ENCODE results near the gene CEP89.

The CEP89 gene

DNA sequence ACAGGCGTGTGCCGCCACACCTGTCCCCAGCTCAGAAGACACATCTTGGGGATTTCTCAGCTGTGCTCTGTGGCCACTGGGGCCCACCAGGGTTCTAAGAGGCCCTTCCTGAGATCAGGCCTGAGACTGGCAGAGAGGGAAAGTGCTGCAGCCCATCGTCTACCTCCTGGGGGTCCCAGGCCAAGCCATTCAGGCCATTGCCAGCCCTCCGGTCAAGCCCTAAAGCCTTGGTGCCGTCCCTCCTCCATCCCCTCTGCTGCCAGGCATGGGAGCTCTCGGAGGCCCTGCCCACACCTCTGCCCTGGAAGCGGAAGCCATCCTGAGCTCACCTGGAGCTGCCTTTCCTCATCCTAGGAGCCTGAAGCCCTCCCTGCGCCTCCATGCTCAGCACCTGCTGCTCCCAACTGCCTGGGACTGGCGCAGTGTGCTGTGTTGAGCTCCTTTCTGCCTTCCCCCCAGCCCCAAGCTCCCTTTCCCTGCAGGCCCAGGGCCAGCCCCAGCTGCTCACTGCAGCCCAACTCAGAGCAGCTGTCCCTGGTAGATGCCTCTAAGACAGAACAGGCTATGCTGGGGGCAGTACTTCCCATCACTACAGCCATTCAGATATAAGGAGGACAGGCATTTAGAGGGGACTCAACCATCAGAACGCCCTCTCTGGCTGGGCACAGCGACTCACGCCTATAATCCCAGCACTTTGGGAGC lies 105.0 kb downstream of the CEP89 start:
- Histone ChIP-seq H3K27ac (ENCODE audit: low read depth, low read length) (no peak overlapping the region), H3K27me3 (ENCODE audit: control insufficient read depth in 1 of 2, insufficient read depth in 2 of 2, low read length in 2 of 2) (no peaks in the 10 kb centered on the region), H3K4me3 (ENCODE audit: low read depth in 1 of 2, low read length in 2 of 2) (no peak overlapping the region), H3K9me3 (ENCODE audit: low read length) (no peaks in the 10 kb centered on the region), H3K9ac (ENCODE audit: low read length) (no peak overlapping the region), H3K4me1 (ENCODE audit: insufficient read depth, low read length) (no peaks in the 10 kb centered on the region), H3K36me3 (ENCODE audit: insufficient read depth, low read length) (no peaks in the 10 kb centered on the region)

DNA sequence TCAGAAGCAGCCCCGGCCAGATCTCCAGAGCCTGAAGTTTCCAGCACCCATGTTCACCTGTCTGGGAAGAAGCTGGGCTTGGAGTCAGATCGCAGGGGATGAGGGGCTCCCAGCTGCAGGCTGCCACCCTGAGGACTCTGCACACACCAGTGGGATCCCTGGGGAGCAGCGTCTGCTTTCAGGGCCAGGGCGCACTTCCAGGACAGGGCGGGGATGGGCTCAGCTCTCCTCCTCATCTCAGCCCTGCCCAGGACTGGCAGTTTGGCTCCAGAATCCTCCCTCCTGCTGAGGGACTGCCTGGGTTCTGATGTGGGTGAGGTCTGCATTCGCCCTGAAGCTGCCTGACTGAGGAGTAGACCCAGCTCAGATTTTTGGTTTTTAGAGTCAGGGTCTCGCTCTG lies 105.7 kb downstream of the CEP89 start:
- Histone ChIP-seq H3K9ac (ENCODE audit: low read length) (no peak overlapping the region), H3K4me1 (ENCODE audit: insufficient read depth, low read length) (no peaks in the 10 kb centered on the region), H3K9me3 (ENCODE audit: low read length) (no peaks in the 10 kb centered on the region), H3K27me3 (ENCODE audit: control insufficient read depth in 1 of 2, insufficient read depth in 2 of 2, low read length in 2 of 2) (no peaks in the 10 kb centered on the region), H3K36me3 (ENCODE audit: insufficient read depth, low read length) (no peaks in the 10 kb centered on the region), H3K27ac (ENCODE audit: low read depth, low read length) (no peak overlapping the region), H3K4me3 (ENCODE audit: low read depth in 1 of 2, low read length in 2 of 2) (no peak overlapping the region)

DNA sequence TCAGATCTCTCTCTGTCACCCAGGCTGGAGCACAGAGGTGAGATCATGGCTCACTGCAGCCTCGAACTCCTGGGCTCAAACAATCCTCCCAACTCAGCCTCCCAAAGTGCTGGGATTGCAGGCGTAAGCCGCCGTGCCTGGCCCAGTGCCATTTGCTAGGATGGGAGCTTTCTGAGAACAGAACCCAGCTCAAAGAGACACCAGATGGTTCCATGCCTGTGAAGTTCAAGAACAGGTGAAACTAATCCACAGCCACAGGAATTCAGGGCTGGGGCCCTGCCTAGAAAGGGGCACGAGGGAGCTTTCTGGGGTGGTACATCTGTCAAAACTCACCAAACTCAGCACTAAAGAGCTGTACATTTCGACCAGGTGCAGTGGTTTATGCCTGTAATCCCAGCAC lies 106.4 kb downstream of the CEP89 start:
- no peak overlapping the region for H3K4me3 ChIP-seq (ENCODE audit: low read depth in 1 of 2, low read length in 2 of 2)
- no peaks in the 10 kb centered on the region for H3K27me3 ChIP-seq (ENCODE audit: control insufficient read depth in 1 of 2, insufficient read depth in 2 of 2, low read length in 2 of 2)
- no peak overlapping the region for H3K27ac ChIP-seq (ENCODE audit: low read depth, low read length)
- H3K9me3 ChIP-seq (ENCODE audit: low read length) = no peaks in the 10 kb centered on the region
- H3K9ac ChIP-seq (ENCODE audit: low read length) = no peak overlapping the region
- no peaks in the 10 kb centered on the region for H3K36me3 ChIP-seq (ENCODE audit: insufficient read depth, low read length)
- H3K4me1 ChIP-seq (ENCODE audit: insufficient read depth, low read length) = no peaks in the 10 kb centered on the region

DNA sequence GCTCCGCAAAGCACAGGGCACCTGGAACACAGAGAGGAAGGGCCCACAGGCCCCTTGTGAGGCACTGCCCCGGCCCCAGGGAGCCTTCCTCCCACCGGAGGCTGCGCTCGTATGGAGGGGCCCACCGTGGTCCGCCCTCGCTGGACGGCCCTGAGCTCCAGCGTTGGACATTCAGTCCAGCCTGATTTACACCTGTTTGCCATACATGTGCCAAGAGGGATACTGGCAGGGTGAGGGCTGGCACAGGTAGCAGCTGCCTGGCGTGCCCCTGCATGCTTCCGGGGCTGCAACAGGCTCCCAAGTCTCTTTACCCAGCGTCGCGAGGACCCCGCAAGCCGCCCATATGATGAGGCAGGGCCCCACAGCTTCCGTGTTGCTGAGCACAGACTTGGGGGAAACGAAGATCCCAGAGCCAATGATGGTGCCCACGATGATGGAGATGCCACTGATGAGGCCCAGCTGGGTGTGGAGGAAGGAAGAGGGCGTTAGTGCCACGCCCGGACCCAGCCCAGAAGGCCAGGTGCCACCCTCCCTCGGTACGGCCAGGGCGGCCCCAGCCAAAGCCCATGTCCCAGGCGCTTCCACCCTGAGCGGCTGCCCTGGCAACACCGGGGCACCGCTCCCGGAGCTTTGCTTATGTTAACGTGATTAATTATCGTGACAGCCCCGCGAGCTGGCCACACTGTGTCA lies 107.3 kb downstream of the CEP89 start:
- H3K4me1 ChIP-seq (ENCODE audit: insufficient read depth, low read length) = no peaks in the 10 kb centered on the region
- H3K36me3 ChIP-seq (ENCODE audit: insufficient read depth, low read length) = no peaks in the 10 kb centered on the region
- no peaks in the 10 kb centered on the region for H3K27me3 ChIP-seq (ENCODE audit: control insufficient read depth in 1 of 2, insufficient read depth in 2 of 2, low read length in 2 of 2)
- H3K9me3 ChIP-seq (ENCODE audit: low read length) = no peaks in the 10 kb centered on the region
- H3K4me3 ChIP-seq (ENCODE audit: low read depth in 1 of 2, low read length in 2 of 2) = no peak overlapping the region
- no peak overlapping the region for H3K27ac ChIP-seq (ENCODE audit: low read depth, low read length)
- no peak overlapping the region for H3K9ac ChIP-seq (ENCODE audit: low read length)

DNA sequence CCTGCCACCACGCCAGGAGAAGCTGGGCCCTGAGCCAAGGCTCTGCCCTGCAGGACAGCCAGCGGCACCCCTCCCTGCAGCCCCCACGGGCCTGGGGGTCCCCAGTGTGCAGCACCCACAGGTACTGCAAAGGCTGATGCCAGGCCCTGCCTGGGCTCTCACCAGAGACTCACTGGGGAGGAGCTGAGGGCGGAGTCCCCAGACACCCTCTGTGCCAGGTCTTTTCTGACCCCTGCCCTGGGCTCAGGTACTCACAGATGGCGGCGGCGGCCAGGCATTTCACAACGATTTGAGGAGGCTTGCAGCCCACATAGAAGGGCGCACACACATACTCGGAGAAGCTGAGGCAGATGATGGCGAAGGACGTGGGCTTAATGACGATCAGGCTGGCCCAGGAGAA lies 107.9 kb downstream of the CEP89 start:
- H3K4me1 ChIP-seq (ENCODE audit: insufficient read depth, low read length) = no peaks in the 10 kb centered on the region
- no peak overlapping the region for H3K27ac ChIP-seq (ENCODE audit: low read depth, low read length)
- no peaks in the 10 kb centered on the region for H3K36me3 ChIP-seq (ENCODE audit: insufficient read depth, low read length)
- H3K9ac ChIP-seq (ENCODE audit: low read length) = no peak overlapping the region
- no peaks in the 10 kb centered on the region for H3K9me3 ChIP-seq (ENCODE audit: low read length)
- H3K4me3 ChIP-seq (ENCODE audit: low read depth in 1 of 2, low read length in 2 of 2) = no peak overlapping the region
- H3K27me3 ChIP-seq (ENCODE audit: control insufficient read depth in 1 of 2, insufficient read depth in 2 of 2, low read length in 2 of 2) = no peaks in the 10 kb centered on the region

DNA sequence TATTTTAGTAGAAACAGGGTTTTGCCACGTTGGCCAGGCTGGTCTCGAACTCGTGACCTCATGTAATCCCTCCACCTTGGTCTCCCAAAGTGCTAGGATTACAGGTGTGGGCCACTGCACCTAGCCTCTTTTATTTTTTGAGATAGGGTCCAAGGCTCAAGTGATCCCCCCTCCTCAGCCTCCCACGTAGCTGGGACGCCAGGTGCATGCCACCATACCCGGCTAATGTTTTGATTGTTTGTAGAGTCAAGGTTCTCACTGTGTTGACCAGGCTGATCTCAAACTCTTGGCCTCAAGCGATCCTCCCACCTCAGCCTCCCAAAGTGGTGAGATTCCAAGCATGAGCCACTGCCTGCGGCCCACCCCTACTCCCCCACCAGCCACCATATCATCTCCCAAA lies 108.5 kb downstream of the CEP89 start:
- no peak overlapping the region for H3K9ac ChIP-seq (ENCODE audit: low read length)
- no peak overlapping the region for H3K27ac ChIP-seq (ENCODE audit: low read depth, low read length)
- H3K27me3 ChIP-seq (ENCODE audit: control insufficient read depth in 1 of 2, insufficient read depth in 2 of 2, low read length in 2 of 2) = no peaks in the 10 kb centered on the region
- no peaks in the 10 kb centered on the region for H3K4me1 ChIP-seq (ENCODE audit: insufficient read depth, low read length)
- no peak overlapping the region for H3K4me3 ChIP-seq (ENCODE audit: low read depth in 1 of 2, low read length in 2 of 2)
- H3K36me3 ChIP-seq (ENCODE audit: insufficient read depth, low read length) = no peaks in the 10 kb centered on the region
- H3K9me3 ChIP-seq (ENCODE audit: low read length) = no peaks in the 10 kb centered on the region

DNA sequence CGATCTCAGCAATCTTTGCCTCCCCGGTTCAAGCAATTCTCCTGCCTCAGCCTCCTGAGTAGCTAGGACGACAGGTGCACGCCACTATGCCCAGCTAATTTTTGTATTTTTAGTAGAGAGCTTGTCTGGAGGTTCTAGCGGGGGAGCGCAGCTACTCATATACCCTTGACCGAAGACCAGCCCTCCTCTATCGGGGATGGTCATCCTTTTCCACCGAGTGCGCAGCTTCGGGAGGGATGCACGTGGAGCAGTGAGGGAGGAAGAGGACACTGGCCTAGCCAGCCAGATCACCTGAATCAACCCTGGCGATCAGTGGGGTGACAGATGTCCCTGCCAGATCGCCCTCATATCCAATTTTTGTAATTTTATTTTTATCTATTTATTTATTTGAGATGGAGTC lies 109.0 kb downstream of the CEP89 start:
- no peak overlapping the region for H3K9ac ChIP-seq (ENCODE audit: low read length)
- H3K27me3 ChIP-seq (ENCODE audit: control insufficient read depth in 1 of 2, insufficient read depth in 2 of 2, low read length in 2 of 2) = no peaks in the 10 kb centered on the region
- no peak overlapping the region for H3K27ac ChIP-seq (ENCODE audit: low read depth, low read length)
- no peak overlapping the region for H3K4me3 ChIP-seq (ENCODE audit: low read depth in 1 of 2, low read length in 2 of 2)
- H3K36me3 ChIP-seq (ENCODE audit: insufficient read depth, low read length) = no peaks in the 10 kb centered on the region
- no peaks in the 10 kb centered on the region for H3K4me1 ChIP-seq (ENCODE audit: insufficient read depth, low read length)
- no peaks in the 10 kb centered on the region for H3K9me3 ChIP-seq (ENCODE audit: low read length)

DNA sequence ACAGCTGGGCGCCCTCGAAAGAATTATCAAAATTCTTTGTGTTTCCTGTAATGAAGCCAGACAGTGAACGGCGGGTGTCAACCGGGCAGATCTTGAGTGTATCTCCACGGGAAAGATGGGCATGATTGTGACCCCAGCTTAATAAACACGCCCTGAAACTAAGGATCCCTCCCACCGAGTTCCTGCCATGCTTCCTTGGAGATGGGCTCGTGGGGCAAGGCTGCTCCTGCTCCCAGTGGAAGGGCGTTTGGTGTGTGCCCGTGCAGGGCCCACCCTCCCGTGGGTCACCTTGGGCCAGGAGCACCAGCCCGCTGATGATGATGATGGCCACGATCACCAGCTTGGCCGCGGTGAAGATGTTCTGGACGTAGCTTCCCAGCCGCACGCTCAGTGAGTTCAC lies 109.6 kb downstream of the CEP89 start:
- Histone ChIP-seq H3K4me3 (ENCODE audit: low read depth in 1 of 2, low read length in 2 of 2) (no peak overlapping the region), H3K9ac (ENCODE audit: low read length) (no peak overlapping the region), H3K9me3 (ENCODE audit: low read length) (no peaks in the 10 kb centered on the region), H3K4me1 (ENCODE audit: insufficient read depth, low read length) (no peaks in the 10 kb centered on the region), H3K36me3 (ENCODE audit: insufficient read depth, low read length) (no peaks in the 10 kb centered on the region), H3K27me3 (ENCODE audit: control insufficient read depth in 1 of 2, insufficient read depth in 2 of 2, low read length in 2 of 2) (no peaks in the 10 kb centered on the region), H3K27ac (ENCODE audit: low read depth, low read length) (no peak overlapping the region)

DNA sequence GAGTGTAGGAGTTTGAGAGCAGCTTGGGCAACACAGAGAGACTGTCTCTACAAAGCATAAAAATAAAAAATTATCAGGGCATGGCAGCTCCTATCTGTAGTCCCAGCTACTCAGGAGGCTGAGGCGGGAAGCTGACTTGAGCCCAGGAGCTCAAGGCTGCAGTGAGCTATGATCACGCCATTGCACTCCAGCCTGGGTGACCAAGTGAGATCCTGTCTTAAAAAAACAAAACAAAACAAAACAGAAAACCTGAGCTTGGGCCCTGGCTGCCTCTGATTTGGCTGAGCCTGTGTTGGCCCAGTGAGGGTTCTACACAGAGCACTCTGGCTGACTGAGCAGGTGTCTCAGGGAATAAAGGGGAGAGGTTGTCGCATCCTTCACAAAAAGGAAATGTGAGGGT lies 110.2 kb downstream of the CEP89 start:
- Histone ChIP-seq H3K4me1 (ENCODE audit: insufficient read depth, low read length) (no peaks in the 10 kb centered on the region), H3K4me3 (ENCODE audit: low read depth in 1 of 2, low read length in 2 of 2) (no peak overlapping the region), H3K27me3 (ENCODE audit: control insufficient read depth in 1 of 2, insufficient read depth in 2 of 2, low read length in 2 of 2) (no peaks in the 10 kb centered on the region), H3K9ac (ENCODE audit: low read length) (no peak overlapping the region), H3K9me3 (ENCODE audit: low read length) (no peaks in the 10 kb centered on the region), H3K36me3 (ENCODE audit: insufficient read depth, low read length) (no peaks in the 10 kb centered on the region), H3K27ac (ENCODE audit: low read depth, low read length) (no peak overlapping the region)

DNA sequence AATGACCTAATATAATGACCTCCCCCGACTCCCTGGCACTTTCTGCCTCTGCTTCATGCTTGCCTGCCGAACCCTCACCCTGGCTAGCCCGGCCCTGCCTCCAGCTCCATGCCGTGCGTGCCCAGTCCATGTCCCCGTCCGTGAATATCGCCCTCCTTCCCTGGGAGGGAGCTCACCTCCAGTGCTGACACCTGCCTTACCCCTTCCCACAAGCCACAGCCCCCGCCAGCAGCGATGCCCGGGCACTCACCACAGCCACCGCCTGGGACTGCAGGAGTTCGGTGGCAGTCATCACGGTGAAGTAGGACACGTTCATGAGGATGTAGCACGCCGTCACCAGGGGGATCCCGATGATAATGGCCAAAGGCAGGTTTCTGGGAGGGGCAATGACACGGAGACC lies 112.2 kb downstream of the CEP89 start:
- Histone ChIP-seq H3K27me3 (ENCODE audit: control insufficient read depth in 1 of 2, insufficient read depth in 2 of 2, low read length in 2 of 2) (no peaks in the 10 kb centered on the region), H3K27ac (ENCODE audit: low read depth, low read length) (no peak overlapping the region), H3K4me1 (ENCODE audit: insufficient read depth, low read length) (no peaks in the 10 kb centered on the region), H3K36me3 (ENCODE audit: insufficient read depth, low read length) (no peaks in the 10 kb centered on the region), H3K9ac (ENCODE audit: low read length) (no peak overlapping the region), H3K4me3 (ENCODE audit: low read depth in 1 of 2, low read length in 2 of 2) (no peak overlapping the region), H3K9me3 (ENCODE audit: low read length) (no peaks in the 10 kb centered on the region)

DNA sequence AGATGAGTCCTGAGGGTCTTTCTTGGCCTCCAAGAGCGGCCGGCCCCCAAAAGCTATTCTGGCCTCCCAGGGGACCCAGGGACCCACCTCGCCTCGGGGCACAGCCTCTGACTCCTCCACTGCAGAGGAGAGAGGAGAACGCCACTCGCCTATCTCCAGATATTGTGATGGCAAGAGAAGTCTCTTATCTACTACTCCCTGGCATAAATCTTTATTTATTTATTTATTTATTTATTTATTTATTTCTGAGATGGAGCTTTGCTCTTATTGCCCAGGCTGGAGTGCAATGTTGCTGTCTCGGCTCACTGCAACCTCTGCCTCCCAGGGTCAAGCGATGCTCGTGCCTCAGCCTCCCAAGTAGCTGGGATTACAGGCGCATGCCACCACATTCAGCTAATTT lies 113.2 kb downstream of the CEP89 start:
- Histone ChIP-seq H3K4me1 (ENCODE audit: insufficient read depth, low read length) (no peaks in the 10 kb centered on the region), H3K9me3 (ENCODE audit: low read length) (no peaks in the 10 kb centered on the region), H3K4me3 (ENCODE audit: low read depth in 1 of 2, low read length in 2 of 2) (no peak overlapping the region), H3K36me3 (ENCODE audit: insufficient read depth, low read length) (no peaks in the 10 kb centered on the region), H3K27me3 (ENCODE audit: control insufficient read depth in 1 of 2, insufficient read depth in 2 of 2, low read length in 2 of 2) (no peaks in the 10 kb centered on the region), H3K27ac (ENCODE audit: low read depth, low read length) (no peak overlapping the region), H3K9ac (ENCODE audit: low read length) (no peak overlapping the region)

DNA sequence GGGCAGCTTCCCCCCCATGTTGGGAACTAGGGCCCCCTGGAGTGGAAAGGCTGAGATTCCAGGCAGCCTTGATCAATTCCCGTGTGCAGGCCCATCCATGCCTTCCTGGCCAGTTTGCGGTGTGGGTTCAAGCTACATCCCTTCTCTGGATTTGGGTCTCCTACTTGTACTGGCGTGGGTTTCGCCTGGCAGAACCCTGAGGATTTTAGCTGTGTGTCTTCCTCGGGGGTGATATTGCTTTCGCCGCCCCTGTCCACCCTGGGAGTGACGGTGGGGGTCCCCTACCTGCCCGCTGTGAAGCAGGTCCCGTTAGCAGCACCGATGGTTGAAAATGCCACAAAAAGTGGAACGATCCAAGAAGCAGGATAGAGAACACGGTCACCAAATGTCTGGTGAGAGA lies 113.6 kb downstream of the CEP89 start:
- no peak overlapping the region for H3K9ac ChIP-seq (ENCODE audit: low read length)
- no peaks in the 10 kb centered on the region for H3K4me1 ChIP-seq (ENCODE audit: insufficient read depth, low read length)
- H3K27me3 ChIP-seq (ENCODE audit: control insufficient read depth in 1 of 2, insufficient read depth in 2 of 2, low read length in 2 of 2) = no peaks in the 10 kb centered on the region
- no peak overlapping the region for H3K27ac ChIP-seq (ENCODE audit: low read depth, low read length)
- H3K9me3 ChIP-seq (ENCODE audit: low read length) = no peaks in the 10 kb centered on the region
- no peaks in the 10 kb centered on the region for H3K36me3 ChIP-seq (ENCODE audit: insufficient read depth, low read length)
- no peak overlapping the region for H3K4me3 ChIP-seq (ENCODE audit: low read depth in 1 of 2, low read length in 2 of 2)
